ENCODE data around the gene RALGDS. TPM values are rescaled to one million over a fixed set of nuclear protein-coding genes. Genes with fewer than 3 reads are reported as not detected.

Gene RALGDS
- total and polyA plus RNA-seq, 2 of the 13 experiments (the other 11 are each of a cell fraction or from before 2014, with no cell fraction given), result 12.9 to 25.5 TPM

DNA sequence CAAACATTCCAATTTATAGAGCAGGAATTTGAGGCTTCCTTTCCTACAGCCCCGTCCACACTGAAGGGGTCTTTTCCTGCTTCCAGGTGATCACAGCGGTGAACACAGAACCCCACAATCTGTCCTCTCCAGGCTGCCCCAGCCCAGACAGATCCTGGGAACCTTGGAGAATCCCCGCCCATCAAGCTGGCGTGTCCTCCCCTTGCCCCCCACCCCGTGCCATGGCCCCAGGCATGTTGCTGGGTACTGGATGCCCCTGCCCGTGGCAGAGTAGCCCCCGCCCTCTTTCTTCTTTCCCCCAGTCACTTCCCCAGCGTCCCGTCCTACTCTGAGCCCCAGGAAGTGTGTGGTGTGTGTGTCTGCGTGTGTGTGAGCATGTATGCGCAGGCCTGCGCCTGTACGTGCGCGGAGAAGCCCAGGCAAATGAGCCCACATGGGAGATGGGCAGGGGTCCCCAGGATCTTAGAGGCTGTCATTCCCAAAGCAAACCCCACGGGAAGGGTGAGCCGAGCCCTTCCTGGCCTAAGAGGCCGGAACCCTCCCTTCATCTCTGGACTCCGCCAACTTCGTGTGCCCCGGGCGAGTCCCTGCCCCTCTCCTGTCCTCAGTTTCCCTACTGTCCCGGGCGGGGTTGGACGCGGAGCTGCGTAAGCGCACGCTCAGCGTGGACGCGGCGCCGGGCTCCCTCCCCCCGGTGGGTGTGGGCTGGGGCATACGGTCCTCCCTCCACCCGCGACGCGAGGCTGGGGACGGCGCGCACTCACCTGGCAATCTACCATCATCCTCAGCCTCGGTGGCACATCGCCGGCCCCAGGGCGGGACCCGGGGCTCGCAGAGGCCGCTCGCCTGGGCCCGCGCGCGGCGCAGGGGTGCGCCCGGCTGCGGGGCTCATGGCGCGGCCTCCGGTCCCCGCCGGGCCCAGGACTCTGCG is 27.4 kb upstream of the RALGDS start (continued):
- no peak for TF ChIP-seq ZNF33B (CRISPR knock-in tag; IDR thresholded peaks at IDR 0.05)
- TF ChIP-seq, protein P1, sequence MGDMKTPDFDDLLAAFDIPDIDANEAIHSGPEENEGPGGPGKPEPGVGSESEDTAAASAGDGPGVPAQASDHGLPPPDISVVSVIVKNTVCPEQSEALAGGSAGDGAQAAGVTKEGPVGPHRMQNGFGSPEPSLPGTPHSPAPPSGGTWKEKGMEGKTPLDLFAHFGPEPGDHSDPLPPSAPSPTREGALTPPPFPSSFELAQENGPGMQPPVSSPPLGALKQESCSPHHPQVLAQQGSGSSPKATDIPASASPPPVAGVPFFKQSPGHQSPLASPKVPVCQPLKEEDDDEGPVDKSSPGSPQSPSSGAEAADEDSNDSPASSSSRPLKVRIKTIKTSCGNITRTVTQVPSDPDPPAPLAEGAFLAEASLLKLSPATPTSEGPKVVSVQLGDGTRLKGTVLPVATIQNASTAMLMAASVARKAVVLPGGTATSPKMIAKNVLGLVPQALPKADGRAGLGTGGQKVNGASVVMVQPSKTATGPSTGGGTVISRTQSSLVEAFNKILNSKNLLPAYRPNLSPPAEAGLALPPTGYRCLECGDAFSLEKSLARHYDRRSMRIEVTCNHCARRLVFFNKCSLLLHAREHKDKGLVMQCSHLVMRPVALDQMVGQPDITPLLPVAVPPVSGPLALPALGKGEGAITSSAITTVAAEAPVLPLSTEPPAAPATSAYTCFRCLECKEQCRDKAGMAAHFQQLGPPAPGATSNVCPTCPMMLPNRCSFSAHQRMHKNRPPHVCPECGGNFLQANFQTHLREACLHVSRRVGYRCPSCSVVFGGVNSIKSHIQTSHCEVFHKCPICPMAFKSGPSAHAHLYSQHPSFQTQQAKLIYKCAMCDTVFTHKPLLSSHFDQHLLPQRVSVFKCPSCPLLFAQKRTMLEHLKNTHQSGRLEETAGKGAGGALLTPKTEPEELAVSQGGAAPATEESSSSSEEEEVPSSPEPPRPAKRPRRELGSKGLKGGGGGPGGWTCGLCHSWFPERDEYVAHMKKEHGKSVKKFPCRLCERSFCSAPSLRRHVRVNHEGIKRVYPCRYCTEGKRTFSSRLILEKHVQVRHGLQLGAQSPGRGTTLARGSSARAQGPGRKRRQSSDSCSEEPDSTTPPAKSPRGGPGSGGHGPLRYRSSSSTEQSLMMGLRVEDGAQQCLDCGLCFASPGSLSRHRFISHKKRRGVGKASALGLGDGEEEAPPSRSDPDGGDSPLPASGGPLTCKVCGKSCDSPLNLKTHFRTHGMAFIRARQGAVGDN (CRISPR knock-in tag; IDR thresholded peaks at IDR 0.05), result 0 out of 2 replicates have a peak, but pooled peaks have one; percentile 41
- TF ChIP-seq NPAS2 (CRISPR knock-in tag; IDR thresholded peaks at IDR 0.05; ENCODE audit: borderline replicate concordance), result no peak
- TF ChIP-seq, protein P2, sequence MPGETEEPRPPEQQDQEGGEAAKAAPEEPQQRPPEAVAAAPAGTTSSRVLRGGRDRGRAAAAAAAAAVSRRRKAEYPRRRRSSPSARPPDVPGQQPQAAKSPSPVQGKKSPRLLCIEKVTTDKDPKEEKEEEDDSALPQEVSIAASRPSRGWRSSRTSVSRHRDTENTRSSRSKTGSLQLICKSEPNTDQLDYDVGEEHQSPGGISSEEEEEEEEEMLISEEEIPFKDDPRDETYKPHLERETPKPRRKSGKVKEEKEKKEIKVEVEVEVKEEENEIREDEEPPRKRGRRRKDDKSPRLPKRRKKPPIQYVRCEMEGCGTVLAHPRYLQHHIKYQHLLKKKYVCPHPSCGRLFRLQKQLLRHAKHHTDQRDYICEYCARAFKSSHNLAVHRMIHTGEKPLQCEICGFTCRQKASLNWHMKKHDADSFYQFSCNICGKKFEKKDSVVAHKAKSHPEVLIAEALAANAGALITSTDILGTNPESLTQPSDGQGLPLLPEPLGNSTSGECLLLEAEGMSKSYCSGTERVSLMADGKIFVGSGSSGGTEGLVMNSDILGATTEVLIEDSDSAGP (CRISPR knock-in tag; IDR thresholded peaks at IDR 0.05; ENCODE audit: borderline replicate concordance), result 0 out of 2 replicates have a peak, but pooled peaks have one; percentile 5
- no peak for TF ChIP-seq ZNF598 (CRISPR knock-in tag; IDR thresholded peaks at IDR 0.05; ENCODE audit: borderline replicate concordance)
- TF ChIP-seq, protein P3, sequence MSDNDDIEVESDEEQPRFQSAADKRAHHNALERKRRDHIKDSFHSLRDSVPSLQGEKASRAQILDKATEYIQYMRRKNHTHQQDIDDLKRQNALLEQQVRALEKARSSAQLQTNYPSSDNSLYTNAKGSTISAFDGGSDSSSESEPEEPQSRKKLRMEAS (IDR thresholded peaks at IDR 0.05), result 0 out of 2 replicates have a peak, but pooled peaks have one; percentile 26
- TF ChIP-seq, protein P4, sequence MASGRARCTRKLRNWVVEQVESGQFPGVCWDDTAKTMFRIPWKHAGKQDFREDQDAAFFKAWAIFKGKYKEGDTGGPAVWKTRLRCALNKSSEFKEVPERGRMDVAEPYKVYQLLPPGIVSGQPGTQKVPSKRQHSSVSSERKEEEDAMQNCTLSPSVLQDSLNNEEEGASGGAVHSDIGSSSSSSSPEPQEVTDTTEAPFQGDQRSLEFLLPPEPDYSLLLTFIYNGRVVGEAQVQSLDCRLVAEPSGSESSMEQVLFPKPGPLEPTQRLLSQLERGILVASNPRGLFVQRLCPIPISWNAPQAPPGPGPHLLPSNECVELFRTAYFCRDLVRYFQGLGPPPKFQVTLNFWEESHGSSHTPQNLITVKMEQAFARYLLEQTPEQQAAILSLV (CRISPR knock-in tag; IDR thresholded peaks at IDR 0.05; ENCODE audit: borderline replicate concordance), result 0 out of 2 replicates have a peak, but pooled peaks have one; percentile 60
- TF ChIP-seq KLF15 (CRISPR knock-in tag; IDR thresholded peaks at IDR 0.05; ENCODE audit: borderline replicate concordance), result no peak
- TF ChIP-seq SIN3A (IDR thresholded peaks at IDR 0.05; ENCODE audit: borderline replicate concordance, low read depth, low read length), result 0 out of 2 replicates have a peak, but pooled peaks have one; percentile 12
- TF ChIP-seq, protein P5, sequence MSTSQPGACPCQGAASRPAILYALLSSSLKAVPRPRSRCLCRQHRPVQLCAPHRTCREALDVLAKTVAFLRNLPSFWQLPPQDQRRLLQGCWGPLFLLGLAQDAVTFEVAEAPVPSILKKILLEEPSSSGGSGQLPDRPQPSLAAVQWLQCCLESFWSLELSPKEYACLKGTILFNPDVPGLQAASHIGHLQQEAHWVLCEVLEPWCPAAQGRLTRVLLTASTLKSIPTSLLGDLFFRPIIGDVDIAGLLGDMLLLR (CRISPR knock-in tag; IDR thresholded peaks at IDR 0.05), result 0 out of 2 replicates have a peak, but pooled peaks have one; percentile 32
- TF ChIP-seq IRX3 (CRISPR knock-in tag; IDR thresholded peaks at IDR 0.05; ENCODE audit: borderline replicate concordance, low read depth), result no peak
- no peak for TF ChIP-seq ZNF614 (CRISPR knock-in tag; IDR thresholded peaks at IDR 0.05; ENCODE audit: borderline replicate concordance)
- TF ChIP-seq FLYWCH1 (CRISPR knock-in tag; IDR thresholded peaks at IDR 0.05), result no peak
- TF ChIP-seq HDAC1 (CRISPR knock-in tag; IDR thresholded peaks at IDR 0.05), result peak; percentile 53; the same call in 1 of the 2 replicates
- 0 out of 2 replicates have a peak, but pooled peaks have one; percentile 17 for TF ChIP-seq BCL6 (CRISPR knock-in tag; IDR thresholded peaks at IDR 0.05)
- TF ChIP-seq TSC22D2 (CRISPR knock-in tag; IDR thresholded peaks at IDR 0.05; ENCODE audit: borderline replicate concordance), result no peak
- TF ChIP-seq ARNTL (CRISPR knock-in tag; IDR thresholded peaks at IDR 0.05), result no peak
- no peak for TF ChIP-seq ETV6 (CRISPR knock-in tag; conservative IDR thresholded peaks at IDR 0.05)
- TF ChIP-seq ZNF777 (CRISPR knock-in tag; IDR thresholded peaks at IDR 0.05), result 0 out of 2 replicates have a peak, but pooled peaks have one; percentile 5
- TF ChIP-seq KDM5B (CRISPR knock-in tag; IDR thresholded peaks at IDR 0.05; ENCODE audit: borderline replicate concordance), result no peak
